ENCODE data around the gene UBR7.

The UBR7 gene

DNA sequence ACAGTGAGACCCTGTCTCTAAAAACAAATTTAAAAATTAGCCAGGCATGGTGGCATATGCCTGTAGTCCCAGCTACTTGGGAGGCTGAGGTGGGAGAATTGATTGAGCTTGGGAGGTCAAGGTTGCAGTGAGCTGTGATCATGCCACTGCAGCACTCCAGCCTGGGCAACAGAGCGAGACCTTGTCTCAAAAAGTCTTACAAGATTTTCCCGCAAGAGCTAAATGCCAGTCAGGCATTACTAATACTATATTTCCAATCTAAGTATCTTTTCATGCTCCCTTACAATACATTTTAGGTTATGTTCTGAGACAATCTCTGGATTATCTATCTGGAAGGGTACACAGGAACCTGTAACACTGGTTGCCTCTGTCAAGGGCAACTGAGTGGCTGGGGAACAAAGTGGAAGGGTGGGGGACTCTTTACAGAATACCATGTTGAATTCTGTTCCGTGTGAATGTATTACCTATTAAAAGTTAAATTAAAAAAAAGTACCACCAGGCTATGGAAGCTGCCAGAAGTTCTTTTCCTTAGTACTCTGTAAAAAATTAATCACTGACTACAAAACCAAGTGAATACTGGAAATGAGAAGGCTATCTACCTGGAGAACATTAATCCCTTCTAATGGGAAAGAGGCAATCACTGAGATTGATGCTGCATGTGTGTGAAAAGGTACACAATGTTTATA is 69.1 kb downstream of the UBR7 start:
- no peaks in the 10 kb centered on the region for H3K9me3 ChIP-seq (ENCODE audit: control insufficient read depth, low read length)
- H3K4me1 ChIP-seq (ENCODE audit: control insufficient read depth, insufficient read depth, low read length, poor library complexity, severe bottlenecking): no peaks in the 10 kb centered on the region
- no peak for DNase-seq
- H3K36me3 ChIP-seq (ENCODE audit: control insufficient read depth, insufficient read depth, low read length): no peaks in the 10 kb centered on the region
- H3K4me3 ChIP-seq (ENCODE audit: insufficient read depth, low read depth, low read length, poor library complexity, severe bottlenecking): no peak overlapping the region
- no peak overlapping the region for H3K27ac ChIP-seq (ENCODE audit: insufficient read depth, low read length, poor library complexity, severe bottlenecking)
- H3K27me3 ChIP-seq (replicated peaks; ENCODE audit: control insufficient read depth, insufficient read depth, low read length, poor library complexity, severe bottlenecking): no peaks in the 10 kb centered on the region

Measured in effector memory CD4-positive, alpha-beta T cell (primary cell).